Endothelial cell of umbilical vein (primary cell): Measurements from ENCODE around the gene LCE6A. TPM values are rescaled to one million over a fixed set of nuclear protein-coding genes. Genes with fewer than 3 reads are reported as not detected.

ENCODE experiments used
- BruUV-seq: library from RNA; stranded (reverse); fragments of 400-500 nt; replicated peaks from 2 replicates; lab custom pipeline; 2021; lab: Mats Ljungman, UMichigan
- CTCF ChIA-PET: fragments of 300-600, 350-600 bp; sonication (Branson Sonifier 250); formaldehyde crosslinking; loops from one replicate; lab custom pipeline; 2021; ENCODE audit warnings: antibody characterized with exemption, inconsistent platforms; lab: Charles Lee
- POLR2A ChIA-PET: fragments of 300-600, 350-600 bp; sonication (Branson Sonifier 250); formaldehyde crosslinking; loops from one replicate; lab custom pipeline; 2021; ENCODE audit warnings: antibody characterized with exemption, inconsistent platforms; lab: Charles Lee
- DNase-seq: peaks from one replicate; pipeline ENCODE4 v3.0.0-alpha.2; 2011; ENCODE audit warnings: low read depth, low spot score
- FAIRE-seq: peaks from 2 replicates; lab custom pipeline; 2011; peaks lifted over from hg19 to GRCh38; lab: Jason Lieb, UNC
- H2AFZ ChIP-seq: 2 replicates; pipeline ENCODE4 v1.6.0; 2012; ENCODE audit warnings: low read depth, low read length, control low read depth, inconsistent platforms
- H3K27ac ChIP-seq: 2 replicates; pipeline ENCODE4 v1.5.1; 2011; ENCODE audit warnings: low read depth, mild to moderate bottlenecking, control low read depth, low read length, moderate library complexity; ENCODE audit not compliant: insufficient read depth
- H3K27me3 ChIP-seq, 2 experiments: 2 replicates each; pipeline versions ENCODE4 v1.6.0 to v1.6.1; 2011; ENCODE audit warnings: low read length in 2 of 2, mixed read lengths in 1 of 2; ENCODE audit not compliant: control insufficient read depth in 2 of 2, insufficient read depth in 2 of 2
- H3K36me3 ChIP-seq, 2 experiments: 2 replicates in 1 of 2; 3 replicates in 1 of 2; pipeline ENCODE4 v1.5.1; 2011; ENCODE audit warnings: low read length in 2 of 2, mild to moderate bottlenecking in 1 of 2, moderate library complexity in 1 of 2; ENCODE audit not compliant: control insufficient read depth in 2 of 2, insufficient read depth in 2 of 2; ENCODE audit errors: extremely low read depth in 1 of 2
- H3K4me1 ChIP-seq: 3 replicates; pipeline ENCODE4 v1.5.1; 2011; ENCODE audit warnings: mild to moderate bottlenecking, low read length; ENCODE audit not compliant: control insufficient read depth, insufficient read depth; ENCODE audit errors: extremely low read depth
- H3K4me2 ChIP-seq: 2 replicates; pipeline ENCODE4 v1.6.1; 2011; ENCODE audit warnings: low read length, control low read depth, mixed read lengths; ENCODE audit not compliant: insufficient read depth
- H3K4me3 ChIP-seq, 3 experiments: fragments of 200-600 bp in 1 of 3; sonication (generic), shearing (Covaris generic) in 1 of 3; replicated peaks in 1 of 3; 2 replicates each; pipeline ENCODE4 v1.5.1; 2011 to 2016; ENCODE audit warnings: control low read depth in 3 of 3, low read length in 3 of 3, mild to moderate bottlenecking in 2 of 3, inconsistent platforms in 1 of 3, low read depth in 1 of 3, moderate library complexity in 1 of 3; ENCODE audit not compliant: insufficient read depth in 1 of 3
- H3K79me2 ChIP-seq: 2 replicates; pipeline ENCODE4 v1.6.0; 2012; ENCODE audit warnings: low read length, inconsistent platforms; ENCODE audit not compliant: control insufficient read depth, insufficient read depth
- H3K9ac ChIP-seq: replicated peaks from 2 replicates; pipeline ENCODE3; 2011; ENCODE audit warnings: low read length, control low read depth; ENCODE audit not compliant: insufficient read depth; ENCODE audit errors: extremely low read depth
- H3K9me1 ChIP-seq: replicated peaks from 3 replicates; pipeline ENCODE4 v1.6.0; 2011; ENCODE audit warnings: mild to moderate bottlenecking, low read length; ENCODE audit not compliant: control insufficient read depth, insufficient read depth; ENCODE audit errors: extremely low read depth
- H3K9me3 ChIP-seq: replicated peaks from 2 replicates; pipeline ENCODE4 v1.5.1; 2012; ENCODE audit warnings: low read length, inconsistent platforms; ENCODE audit not compliant: control insufficient read depth, insufficient read depth
- H4K20me1 ChIP-seq: replicated peaks from 2 replicates; pipeline ENCODE3; 2011; ENCODE audit warnings: mild to moderate bottlenecking, low read length; ENCODE audit not compliant: control insufficient read depth, insufficient read depth; ENCODE audit errors: extremely low read depth
- EZH2 ChIP-seq: IDR thresholded peaks from 2 replicates; pipeline ENCODE4 v1.6.1; 2012; ENCODE audit warnings: borderline replicate concordance, low read depth, mild to moderate bottlenecking, moderate library complexity, low read length, inconsistent platforms; ENCODE audit not compliant: severe bottlenecking
- FOS ChIP-seq: IDR thresholded peaks from 2 replicates; pipeline ENCODE4 v1.6.1; 2011; ENCODE audit warnings: mild to moderate bottlenecking, low read length, moderate library complexity, borderline replicate concordance; ENCODE audit not compliant: insufficient read depth
- GATA2 ChIP-seq: IDR thresholded peaks from 2 replicates; pipeline ENCODE4 v1.7.0; 2011; ENCODE audit warnings: low read depth, mild to moderate bottlenecking, moderate library complexity, mixed read lengths, low read length; ENCODE audit not compliant: insufficient read length, insufficient read depth
- JUN ChIP-seq: IDR thresholded peaks from 2 replicates; pipeline ENCODE4 v1.6.1; 2011; ENCODE audit warnings: borderline replicate concordance, low read depth; ENCODE audit not compliant: insufficient read length, insufficient read depth
- MYC ChIP-seq: IDR thresholded peaks from one replicate; pipeline ENCODE4 v1.6.1; 2011; ENCODE audit warnings: mild to moderate bottlenecking, low read depth, low read length
- POLR2A ChIP-seq: IDR thresholded peaks from 2 replicates; pipeline ENCODE4 v1.6.1; 2012; ENCODE audit warnings: low read depth, mild to moderate bottlenecking, control low read depth, low read length
- POLR2AphosphoS5 ChIP-seq: IDR thresholded peaks from 2 replicates; pipeline ENCODE4 v1.6.1; 2012; ENCODE audit warnings: low read depth, mild to moderate bottlenecking, control low read depth, low read length, moderate library complexity; ENCODE audit not compliant: insufficient read depth
- dilution Hi-C: fragments of 300-500 bp; cut with MboI; formaldehyde crosslinking; loops from one replicate; pipeline ENCODE4 v1.15.0; 2019; ENCODE audit warnings: low sequenced_read_pairs; ENCODE audit not compliant: extremely low pct_ligation_motif_present
- intact Hi-C: fragments of 100-400 bp; cut with micrococcal nuclease; formaldehyde crosslinking; loops from one replicate; pipeline ENCODE4 v1.10.0; 2022
- polyA plus RNA-seq, 4 experiments: library from polyadenylated mRNA; depleted of rRNA in 3 of 4; stranded (reverse) in 3 of 4; unstranded in 1 of 4; fragments of >200 nt; gene quantifications; 2 replicates each; pipeline versions ENCODE4 v1.2.1 to v1.2.3, GENCODE V29; 2011 to 2012; ENCODE audit warnings: missing spikeins in 1 of 4
- total RNA-seq: library from RNA; stranded (reverse); gene quantifications from 2 replicates; pipeline ENCODE4 v1.2.3, GENCODE V29; 2021
- TF ChIP-seq, protein P1 (sequence below), 2 donors: IDR thresholded peaks; 1 replicate in 1 of 2; 2 replicates in 1 of 2; pipeline ENCODE4 v1.5.1; 2011; ENCODE audit warnings: low read length in 2 of 2, mild to moderate bottlenecking in 2 of 2, moderate library complexity in 2 of 2, control low read depth in 1 of 2, inconsistent platforms in 1 of 2, low read depth in 1 of 2; ENCODE audit not compliant: insufficient read depth in 1 of 2; ENCODE audit errors: extremely low read depth in 1 of 2
- TF ChIP-seq, protein P2 (sequence below): IDR thresholded peaks from 2 replicates; pipeline ENCODE4 v1.6.1; 2011; ENCODE audit not compliant: insufficient read depth, insufficient read length

LCE6A gene
- total and polyA plus RNA-seq, 2 donors (not counting 3 experiments of a cell fraction or from before 2014, with no cell fraction given): not detected

DNA sequence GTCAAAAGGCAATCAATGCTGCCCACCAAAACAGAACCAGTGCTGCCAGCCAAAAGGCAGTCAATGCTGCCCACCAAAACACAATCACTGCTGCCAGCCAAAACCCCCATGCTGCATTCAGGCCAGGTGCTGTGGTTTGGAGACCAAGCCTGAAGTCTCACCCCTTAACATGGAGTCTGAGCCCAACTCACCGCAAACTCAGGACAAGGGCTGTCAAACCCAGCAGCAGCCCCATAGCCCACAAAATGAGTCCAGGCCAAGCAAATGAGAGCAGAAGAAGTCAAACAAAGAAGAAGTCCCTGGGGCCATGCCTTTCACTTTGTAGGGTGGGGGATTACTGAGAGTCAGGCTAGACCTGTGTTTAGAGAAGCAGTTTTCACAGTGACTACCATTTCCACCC is 41.9 kb downstream of the LCE6A start:
- H3K27me3 ChIP-seq: no peaks in the 10 kb centered on the region
- FAIRE-seq (no peak), DNase-seq (no peak)
- dilution Hi-C loops: no loop called here
- no peaks in the 10 kb centered on the region for H3K9me1 ChIP-seq
- POLR2A ChIA-PET: no interaction called here
- no peaks in the 10 kb centered on the region for H3K9me3 ChIP-seq
- no peak overlapping the region for H3K9ac ChIP-seq
- intact Hi-C loops: no loop called here
- no peak overlapping the region for H3K4me3 ChIP-seq
- H3K36me3 ChIP-seq: no peaks in the 10 kb centered on the region
- TF ChIP-seq, protein P1, sequence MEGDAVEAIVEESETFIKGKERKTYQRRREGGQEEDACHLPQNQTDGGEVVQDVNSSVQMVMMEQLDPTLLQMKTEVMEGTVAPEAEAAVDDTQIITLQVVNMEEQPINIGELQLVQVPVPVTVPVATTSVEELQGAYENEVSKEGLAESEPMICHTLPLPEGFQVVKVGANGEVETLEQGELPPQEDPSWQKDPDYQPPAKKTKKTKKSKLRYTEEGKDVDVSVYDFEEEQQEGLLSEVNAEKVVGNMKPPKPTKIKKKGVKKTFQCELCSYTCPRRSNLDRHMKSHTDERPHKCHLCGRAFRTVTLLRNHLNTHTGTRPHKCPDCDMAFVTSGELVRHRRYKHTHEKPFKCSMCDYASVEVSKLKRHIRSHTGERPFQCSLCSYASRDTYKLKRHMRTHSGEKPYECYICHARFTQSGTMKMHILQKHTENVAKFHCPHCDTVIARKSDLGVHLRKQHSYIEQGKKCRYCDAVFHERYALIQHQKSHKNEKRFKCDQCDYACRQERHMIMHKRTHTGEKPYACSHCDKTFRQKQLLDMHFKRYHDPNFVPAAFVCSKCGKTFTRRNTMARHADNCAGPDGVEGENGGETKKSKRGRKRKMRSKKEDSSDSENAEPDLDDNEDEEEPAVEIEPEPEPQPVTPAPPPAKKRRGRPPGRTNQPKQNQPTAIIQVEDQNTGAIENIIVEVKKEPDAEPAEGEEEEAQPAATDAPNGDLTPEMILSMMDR (IDR thresholded peaks at IDR 0.05; ENCODE audit: extremely low read depth in 1 of 2, insufficient read depth in 1 of 2, low read depth in 1 of 2, low read length in 2 of 2): no peak
- TF ChIP-seq FOS (no peak), POLR2A (no peak), GATA2 (no peak), EZH2 (no peak), JUN (no peak), MYC (no peak), POLR2AphosphoS5 (no peak)
- TF ChIP-seq, protein P2, sequence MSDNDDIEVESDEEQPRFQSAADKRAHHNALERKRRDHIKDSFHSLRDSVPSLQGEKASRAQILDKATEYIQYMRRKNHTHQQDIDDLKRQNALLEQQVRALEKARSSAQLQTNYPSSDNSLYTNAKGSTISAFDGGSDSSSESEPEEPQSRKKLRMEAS: no peak
- no peak overlapping the region for H2AFZ ChIP-seq
- no peaks in the 10 kb centered on the region for H3K79me2 ChIP-seq
- H3K27ac ChIP-seq: no peak overlapping the region
- H3K4me1 ChIP-seq: no peaks in the 10 kb centered on the region
- H4K20me1 ChIP-seq: no peaks in the 10 kb centered on the region
- no peak overlapping the region for H3K4me2 ChIP-seq
- CTCF ChIA-PET: no interaction called here
- no TSS peak for BruUV-seq
